Osteoblast (primary cell): ENCODE measurements around the gene CCL1. TPM values are rescaled to one million over a fixed set of nuclear protein-coding genes. Genes with fewer than 3 reads are reported as not detected.

Experiments
- DNase-seq: peaks from one replicate; pipeline ENCODE4 v3.0.0; 2011; ENCODE audit warnings: low spot score, mixed read lengths; ENCODE audit not compliant: insufficient read length; ENCODE audit errors: missing footprints
- H2AFZ ChIP-seq: 2 replicates; pipeline ENCODE4 v1.6.0; 2011; ENCODE audit warnings: mild to moderate bottlenecking, low read length
- H3K27ac ChIP-seq: 2 replicates; pipeline ENCODE4 v1.5.1; 2011; ENCODE audit warnings: mild to moderate bottlenecking, low read depth, low read length, moderate library complexity
- H3K27me3 ChIP-seq: 2 replicates; pipeline ENCODE4 v1.6.0; 2012; ENCODE audit warnings: mild to moderate bottlenecking, control low read depth, inconsistent platforms, low read length, moderate library complexity; ENCODE audit not compliant: insufficient read depth
- H3K36me3 ChIP-seq: 2 replicates; pipeline ENCODE4 v1.5.1; 2011; ENCODE audit warnings: mild to moderate bottlenecking, low read length, control low read depth, moderate library complexity; ENCODE audit not compliant: insufficient read depth
- H3K4me1 ChIP-seq: 2 replicates; pipeline ENCODE4 v1.5.1; 2011; ENCODE audit warnings: mild to moderate bottlenecking, low read length, control low read depth, moderate library complexity; ENCODE audit not compliant: insufficient read depth
- H3K4me2 ChIP-seq: 2 replicates; pipeline ENCODE4 v1.6.0; 2011; ENCODE audit warnings: mild to moderate bottlenecking, low read length; ENCODE audit not compliant: insufficient read depth
- H3K4me3 ChIP-seq: fragments of 200-600 bp; sonication (generic); 3 replicates; pipeline ENCODE4 v1.5.1; 2012; ENCODE audit warnings: mild to moderate bottlenecking, low read length, inconsistent platforms; ENCODE audit not compliant: insufficient read depth
- H3K79me2 ChIP-seq: 2 replicates; pipeline ENCODE4 v1.6.0; 2012; ENCODE audit warnings: mild to moderate bottlenecking, low read length, control low read depth, inconsistent platforms; ENCODE audit not compliant: insufficient read depth
- H3K9me3 ChIP-seq: 2 replicates; pipeline ENCODE4 v1.5.1; 2011; ENCODE audit warnings: low read depth, low read length, control low read depth
- H4K20me1 ChIP-seq: 2 replicates; pipeline ENCODE4 v1.6.0; 2012; ENCODE audit warnings: mild to moderate bottlenecking, low read length, control low read depth; ENCODE audit not compliant: insufficient read depth
- total RNA-seq: library from RNA; depleted of rRNA; stranded (reverse); fragments of >200 nt; gene quantifications from 2 replicates; pipeline ENCODE4 v1.2.3, GENCODE V29; 2012
- TF ChIP-seq, protein P1 (sequence below): IDR thresholded peaks from 2 replicates; pipeline ENCODE4 v1.5.1; 2011; ENCODE audit warnings: mild to moderate bottlenecking, low read depth, low read length, moderate library complexity; ENCODE audit errors: extremely low read depth

CCL1 gene
- total RNA-seq, 1 donor, result not detected

DNA sequence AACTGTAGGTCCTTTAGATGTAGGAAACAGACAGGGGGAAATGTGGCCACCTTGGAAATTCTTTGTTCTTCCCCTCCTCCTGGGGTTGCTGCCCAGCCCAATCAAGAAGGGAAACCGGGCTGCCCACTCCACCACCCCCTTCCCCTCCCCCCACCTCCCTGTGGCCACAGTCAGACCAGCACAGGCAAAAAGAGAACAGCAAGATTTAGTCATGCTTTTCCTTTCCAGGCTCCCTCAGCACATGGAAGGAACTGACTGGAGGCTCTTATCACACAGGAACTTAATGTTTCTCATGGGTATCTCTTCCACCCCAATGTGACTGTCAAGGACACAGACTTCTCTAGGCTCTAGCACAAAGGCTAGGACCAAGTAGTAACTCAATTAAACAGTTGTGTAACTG lies 3.0 kb upstream of the CCL1 start:
- DNase-seq, result no peak
- Histone ChIP-seq H3K4me3 (no peak overlapping the region), H3K79me2 (no peaks in the 10 kb centered on the region), H3K4me2 (no peak overlapping the region), H3K4me1 (no peaks in the 10 kb centered on the region), H3K9me3 (no peaks in the 10 kb centered on the region), H3K27me3 (peaks cover 9% of the 10 kb centered on the region), H2AFZ (no peak overlapping the region), H3K27ac (no peak overlapping the region), H3K36me3 (no peaks in the 10 kb centered on the region), H4K20me1 (no peaks in the 10 kb centered on the region)
- TF ChIP-seq, protein P1, sequence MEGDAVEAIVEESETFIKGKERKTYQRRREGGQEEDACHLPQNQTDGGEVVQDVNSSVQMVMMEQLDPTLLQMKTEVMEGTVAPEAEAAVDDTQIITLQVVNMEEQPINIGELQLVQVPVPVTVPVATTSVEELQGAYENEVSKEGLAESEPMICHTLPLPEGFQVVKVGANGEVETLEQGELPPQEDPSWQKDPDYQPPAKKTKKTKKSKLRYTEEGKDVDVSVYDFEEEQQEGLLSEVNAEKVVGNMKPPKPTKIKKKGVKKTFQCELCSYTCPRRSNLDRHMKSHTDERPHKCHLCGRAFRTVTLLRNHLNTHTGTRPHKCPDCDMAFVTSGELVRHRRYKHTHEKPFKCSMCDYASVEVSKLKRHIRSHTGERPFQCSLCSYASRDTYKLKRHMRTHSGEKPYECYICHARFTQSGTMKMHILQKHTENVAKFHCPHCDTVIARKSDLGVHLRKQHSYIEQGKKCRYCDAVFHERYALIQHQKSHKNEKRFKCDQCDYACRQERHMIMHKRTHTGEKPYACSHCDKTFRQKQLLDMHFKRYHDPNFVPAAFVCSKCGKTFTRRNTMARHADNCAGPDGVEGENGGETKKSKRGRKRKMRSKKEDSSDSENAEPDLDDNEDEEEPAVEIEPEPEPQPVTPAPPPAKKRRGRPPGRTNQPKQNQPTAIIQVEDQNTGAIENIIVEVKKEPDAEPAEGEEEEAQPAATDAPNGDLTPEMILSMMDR, result no peak

GRCh38 chr17:34365340-34365739 lies 2.3 kb upstream of the CCL1 start:
- no peak for DNase-seq
- Histone ChIP-seq H4K20me1 (no peaks in the 10 kb centered on the region), H3K36me3 (no peaks in the 10 kb centered on the region), H2AFZ (no peak overlapping the region), H3K79me2 (no peaks in the 10 kb centered on the region), H3K4me3 (no peak overlapping the region), H3K27me3 (peaks cover 9% of the 10 kb centered on the region), H3K27ac (no peak overlapping the region), H3K4me2 (no peak overlapping the region), H3K9me3 (no peaks in the 10 kb centered on the region), H3K4me1 (no peaks in the 10 kb centered on the region)
- TF ChIP-seq, protein P1, result no peak

GRCh38 chr17:34364751-34365150 lies 1.7 kb upstream of the CCL1 start:
- H3K27me3 ChIP-seq, result peaks cover 9% of the 10 kb centered on the region
- H3K36me3 ChIP-seq, result no peaks in the 10 kb centered on the region
- no peak overlapping the region for H3K4me2 ChIP-seq
- TF ChIP-seq, protein P1, result no peak
- H3K79me2 ChIP-seq, result no peaks in the 10 kb centered on the region
- H3K4me1 ChIP-seq, result no peaks in the 10 kb centered on the region
- H4K20me1 ChIP-seq, result no peaks in the 10 kb centered on the region
- no peak overlapping the region for H2AFZ ChIP-seq
- H3K9me3 ChIP-seq, result no peaks in the 10 kb centered on the region
- DNase-seq, result no peak
- no peak overlapping the region for H3K4me3 ChIP-seq
- H3K27ac ChIP-seq, result no peak overlapping the region

GRCh38 chr17:34361478-34362061 lies 1.5 kb downstream of the CCL1 start:
- H2AFZ ChIP-seq, result no peak overlapping the region
- no peaks in the 10 kb centered on the region for H3K4me1 ChIP-seq
- no peaks in the 10 kb centered on the region for H3K27me3 ChIP-seq
- H3K79me2 ChIP-seq, result no peaks in the 10 kb centered on the region
- no peaks in the 10 kb centered on the region for H4K20me1 ChIP-seq
- H3K4me3 ChIP-seq, result no peak overlapping the region
- DNase-seq, result peak; percentile 88
- no peak overlapping the region for H3K27ac ChIP-seq
- TF ChIP-seq, protein P1, result peak; percentile 100
- no peaks in the 10 kb centered on the region for H3K36me3 ChIP-seq
- H3K9me3 ChIP-seq, result no peaks in the 10 kb centered on the region
- H3K4me2 ChIP-seq, result no peak overlapping the region
